ENCODE results near the gene MARK3. TPM values are rescaled to one million over a fixed set of nuclear protein-coding genes. Genes with fewer than 3 reads are reported as not detected.

The MARK3 gene
- total RNA-seq, 4 donors from 2014 or later, result 47.3 to 68.2 (median 58.8) TPM

DNA sequence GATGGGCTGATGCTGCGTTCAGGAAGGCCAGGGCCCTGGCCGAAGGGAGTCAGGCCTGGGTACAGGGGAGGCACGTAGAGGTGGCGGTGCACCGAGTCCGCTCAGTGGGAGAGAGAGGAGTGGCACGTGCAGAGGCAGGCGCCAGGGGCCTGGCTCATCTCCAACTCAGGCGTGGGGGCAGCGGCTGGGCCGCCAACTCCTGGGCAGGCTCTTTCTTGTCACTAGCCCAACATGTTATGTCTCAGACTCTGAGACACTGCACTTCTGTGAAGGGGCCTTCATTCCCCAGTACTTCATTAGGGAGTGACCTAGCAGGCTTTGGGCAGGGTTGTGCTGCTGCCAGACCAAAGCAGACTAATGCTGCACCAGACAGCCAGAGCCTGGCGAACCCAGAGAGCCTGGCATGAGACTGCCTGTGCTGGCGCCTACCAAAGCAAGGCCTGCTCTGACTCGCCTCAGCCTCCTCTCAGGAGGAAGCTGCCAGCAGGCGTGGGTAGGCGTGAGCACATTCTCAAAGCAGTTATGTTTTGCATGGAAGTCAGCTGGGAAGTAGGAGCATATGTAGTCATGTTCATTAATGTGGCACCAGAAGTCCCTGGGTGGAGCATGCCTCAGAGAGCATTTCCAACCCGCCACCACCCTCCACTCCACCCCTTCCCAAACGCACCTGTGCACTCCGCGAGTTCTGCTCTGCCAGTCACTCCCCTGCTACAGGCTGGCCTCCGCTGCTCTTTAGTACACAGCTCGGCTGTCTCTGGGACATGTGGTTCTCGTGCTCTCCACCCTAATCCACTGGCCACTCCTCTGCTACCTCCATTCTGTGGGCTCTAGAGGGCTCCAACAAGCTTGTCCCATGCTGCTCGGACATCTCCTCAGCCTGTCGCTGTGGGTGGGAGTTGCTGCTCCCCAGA, 127.7 kb downstream of the MARK3 start:
- no peak for TF ChIP-seq CTCF (IDR thresholded peaks at IDR 0.05)
- TF ChIP-seq POLR2A (IDR thresholded peaks at IDR 0.05), result no peak
- WGBS, 2 donors, result 23 to 29% methylated on average over 25 of the region's 25 CpGs
- intact Hi-C loops (cut with DNase I; ENCODE audit: low total_unique reads), result no loop called here
- DNase-seq (ENCODE audit: low spot score in 2 of 2), result peak in 1 of 2 donors; percentile 82
- no peak overlapping the region for H3K4me3 ChIP-seq (ENCODE audit: low read depth, poor library complexity, severe bottlenecking)

GRCh38 chr14:103514596-103515421, 129.6 kb downstream of the MARK3 start:
- DNase-seq (ENCODE audit: low spot score in 2 of 2), result no peak
- 70 to 75% methylated on average over 15 to 18 of the region's 18 CpGs for WGBS, 2 donors

DNA sequence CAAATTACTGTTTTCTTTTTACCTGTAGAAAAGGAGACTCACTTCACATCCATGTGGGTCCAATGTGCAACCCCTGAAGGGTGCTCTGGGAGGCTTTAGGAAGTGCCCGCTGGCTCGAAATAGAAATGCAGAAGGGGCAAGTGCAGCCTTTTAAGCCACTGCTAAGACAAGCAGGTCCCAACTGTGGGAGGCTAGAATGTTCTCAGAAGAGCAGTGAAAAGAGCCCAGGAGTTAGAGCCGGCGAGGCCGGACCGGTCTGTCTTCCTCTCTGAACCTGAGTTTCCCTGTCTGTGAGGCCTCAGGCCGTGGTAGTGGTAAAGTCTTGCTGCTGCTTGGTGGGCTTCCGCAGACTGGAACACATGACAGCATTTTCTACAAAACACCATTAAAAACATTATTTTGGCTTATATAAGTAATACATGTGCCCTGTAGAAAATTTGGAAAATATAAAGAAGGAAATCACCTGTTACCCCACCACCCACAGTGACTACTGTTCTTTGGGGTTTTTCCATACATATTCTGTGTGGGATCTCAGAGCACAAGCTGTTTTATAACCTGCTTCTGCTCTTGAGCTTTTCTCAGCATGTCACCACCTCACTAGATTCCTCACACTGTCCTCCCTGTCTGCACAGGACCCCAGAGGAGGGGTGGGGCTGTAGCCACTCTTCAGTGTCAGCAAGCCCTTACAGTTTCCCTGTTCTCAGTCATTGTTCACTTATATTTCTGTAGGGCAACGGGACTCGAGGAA, 131.4 kb downstream of the MARK3 start:
- intact Hi-C loops (cut with DNase I; ENCODE audit: low total_unique reads), result loop anchor here (5.0 kb wide), 1 partner anchor 1004 kb away; no protein-coding TSS in a partner anchor
- WGBS, 2 donors, result 58 to 62% methylated on average over 10 of the region's 10 CpGs

More at GRCh38 chr14:103514596-103515421, 129.6 kb downstream of the MARK3 start:
- TF ChIP-seq POLR2A (IDR thresholded peaks at IDR 0.05), result no peak
- no peak for TF ChIP-seq CTCF (IDR thresholded peaks at IDR 0.05)
- intact Hi-C loops (cut with DNase I; ENCODE audit: low total_unique reads), result loop anchor here (1.0 to 5.0 kb wide), 2 partner anchors 37 to 1003 kb away; no protein-coding TSS in a partner anchor
- H3K4me3 ChIP-seq (ENCODE audit: low read depth, poor library complexity, severe bottlenecking), result no peak overlapping the region

DNA sequence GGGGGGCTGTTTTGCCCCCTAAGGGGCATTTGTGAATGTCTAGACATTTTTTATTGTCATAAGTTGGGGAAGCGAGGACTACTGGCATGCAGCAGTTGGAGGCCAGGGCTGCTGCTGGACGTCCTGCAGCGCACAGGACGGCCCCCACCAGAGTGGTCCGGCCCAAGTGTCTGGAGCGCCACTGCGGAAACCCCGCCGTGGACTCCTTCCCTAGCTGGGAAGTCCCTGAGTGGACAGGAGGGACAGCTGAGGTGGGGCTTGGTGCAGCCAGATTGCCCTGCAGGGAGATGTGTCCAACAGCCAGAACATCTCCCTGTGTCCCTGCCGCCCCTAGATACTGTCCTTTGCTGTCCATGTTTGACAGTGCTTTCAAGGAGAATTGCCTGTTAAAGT, 132.0 kb downstream of the MARK3 start:
- no peak for DNase-seq (ENCODE audit: low spot score in 2 of 2)
- intact Hi-C loops (cut with DNase I; ENCODE audit: low total_unique reads), result loop anchor here (5.0 kb wide), 1 partner anchor 1005 kb away; no protein-coding TSS in a partner anchor
- TF ChIP-seq CTCF (IDR thresholded peaks at IDR 0.05), result no peak
- no peak overlapping the region for H3K4me3 ChIP-seq (ENCODE audit: low read depth, poor library complexity, severe bottlenecking)
- WGBS, 2 donors, result 80 to 90% methylated on average over 9 to 10 of the region's 10 CpGs

More for the DNA sequence above, 131.4 kb downstream of the MARK3 start:
- TF ChIP-seq POLR2A (IDR thresholded peaks at IDR 0.05), result no peak
- TF ChIP-seq CTCF (IDR thresholded peaks at IDR 0.05), result no peak
- H3K4me3 ChIP-seq (ENCODE audit: low read depth, poor library complexity, severe bottlenecking), result no peak overlapping the region
- no peak for DNase-seq (ENCODE audit: low spot score in 2 of 2)

DNA sequence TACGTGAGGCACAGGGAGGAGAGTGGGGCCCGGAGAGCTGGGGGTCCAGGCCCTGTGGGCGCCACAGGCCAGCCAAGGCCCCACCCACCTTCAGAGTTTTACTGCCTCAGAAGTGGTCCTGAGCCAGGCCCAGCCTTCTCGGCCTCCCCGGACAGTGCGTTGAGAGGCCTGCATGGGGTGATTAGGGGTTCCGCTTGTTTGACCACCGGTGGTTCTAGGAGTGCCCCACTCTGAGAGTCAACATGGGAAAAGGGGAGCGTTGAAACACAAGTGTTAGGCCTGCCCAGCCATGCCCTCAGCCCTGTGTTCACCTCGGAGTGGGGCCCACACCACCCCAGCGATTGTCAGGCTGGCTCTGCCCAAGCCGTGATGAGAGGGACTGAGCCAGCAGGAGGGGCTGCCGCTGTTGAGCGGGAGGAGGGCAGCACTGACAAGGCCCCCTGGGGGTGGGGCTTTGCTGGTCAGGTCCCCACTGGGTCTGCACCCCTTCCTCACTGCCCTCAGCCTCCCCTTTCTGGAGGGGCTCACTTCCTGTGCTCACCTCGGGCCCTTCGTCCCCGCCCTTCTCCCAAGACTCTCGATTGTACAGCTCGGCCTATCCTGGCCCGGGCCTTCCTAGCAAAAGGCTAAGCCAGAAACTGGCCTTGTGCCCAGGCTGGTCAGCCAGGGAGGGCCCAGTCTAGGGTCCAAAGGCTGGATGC, 132.7 kb downstream of the MARK3 start:
- intact Hi-C loops (cut with DNase I; ENCODE audit: low total_unique reads), result loop anchor here (5.0 kb wide), 1 partner anchor 1006 kb away; no protein-coding TSS in a partner anchor
- no peak for DNase-seq (ENCODE audit: low spot score in 2 of 2)
- H3K4me3 ChIP-seq (ENCODE audit: low read depth, poor library complexity, severe bottlenecking), result no peak overlapping the region
- WGBS, 2 donors, result 39 to 43% methylated on average over 20 of the region's 20 CpGs
- TF ChIP-seq CTCF (IDR thresholded peaks at IDR 0.05) (no peak), POLR2A (IDR thresholded peaks at IDR 0.05) (no peak)

Data from lower leg skin (tissue), 4 donors.